ENCODE data around the gene TRMT2A. TPM values are rescaled to one million over a fixed set of nuclear protein-coding genes. Genes with fewer than 3 reads are reported as not detected.

The TRMT2A gene
- total RNA-seq, 2 experiments from 2014 or later = 97.5 to 118 TPM

- no peak for DNase-seq (ENCODE audit: low spot score)
- H3K4me2 ChIP-seq (ENCODE audit: low read length) = no peak overlapping the region
- H3K4me1 ChIP-seq (ENCODE audit: insufficient read depth, low read length, poor library complexity, severe bottlenecking) = peaks cover 32% of the 10 kb centered on the region
- intact Hi-C loops (cut with micrococcal nuclease; ENCODE audit: unreplicated experiment) = no loop called here
- no peaks in the 10 kb centered on the region for H3K9me2 ChIP-seq (ENCODE audit: insufficient read depth, low read length)
- no peak overlapping the region for H3K4me3 ChIP-seq (ENCODE audit: low read depth, low read length, poor library complexity, severe bottlenecking)
- H2AFZ ChIP-seq (ENCODE audit: low read length) = no peak overlapping the region
- ChIA-PET CTCF (ENCODE audit: unreplicated experiment) (no interaction called here), POLR2A (no interaction called here)
- no peak for TF ChIP-seq CTCF (conservative IDR thresholded peaks at IDR 0.05; ENCODE audit: low read length)
- no peak for TF ChIP-seq EZH2phosphoT487 (IDR thresholded peaks at IDR 0.05; ENCODE audit: borderline replicate concordance, low read depth, low read length)
- H3K27ac ChIP-seq (ENCODE audit: low read depth, low read length, poor library complexity, severe bottlenecking) = peak overlapping the region; percentile 84
- peaks cover 84% of the 10 kb centered on the region for H3K36me3 ChIP-seq (ENCODE audit: insufficient read depth, low read length)
- H4K20me1 ChIP-seq (ENCODE audit: insufficient read depth, low read length) = no peaks in the 10 kb centered on the region
- no TSS peak for BruUV-seq (replicated peaks)
- H3K79me2 ChIP-seq (ENCODE audit: insufficient read depth, low read depth, low read length) = peaks cover 23% of the 10 kb centered on the region
- H3K9me3 ChIP-seq (ENCODE audit: low read length) = no peaks in the 10 kb centered on the region
Observed at GRCh38 chr22:20112623-20113511, 4.2 kb downstream of the TRMT2A start.

- TF ChIP-seq EZH2phosphoT487 (IDR thresholded peaks at IDR 0.05; ENCODE audit: borderline replicate concordance, low read depth, low read length) = no peak
- no peak for TF ChIP-seq CTCF (conservative IDR thresholded peaks at IDR 0.05; ENCODE audit: low read length)
- Histone ChIP-seq H4K20me1 (ENCODE audit: insufficient read depth, low read length) (no peaks in the 10 kb centered on the region), H3K9me2 (ENCODE audit: insufficient read depth, low read length) (no peaks in the 10 kb centered on the region), H3K79me2 (ENCODE audit: insufficient read depth, low read depth, low read length) (peaks cover 20% of the 10 kb centered on the region; the same call in 1 of the 2 replicates), H3K4me1 (ENCODE audit: insufficient read depth, low read length, poor library complexity, severe bottlenecking) (peaks cover 32% of the 10 kb centered on the region), H3K4me2 (ENCODE audit: low read length) (peak overlapping the region; percentile 33; the same call in 1 of the 2 replicates), H2AFZ (ENCODE audit: low read length) (no peak overlapping the region), H3K27ac (ENCODE audit: low read depth, low read length, poor library complexity, severe bottlenecking) (peak overlapping the region; percentile 84), H3K4me3 (ENCODE audit: low read depth, low read length, poor library complexity, severe bottlenecking) (no peak overlapping the region), H3K9me3 (ENCODE audit: low read length) (no peaks in the 10 kb centered on the region), H3K36me3 (ENCODE audit: insufficient read depth, low read length) (peaks cover 90% of the 10 kb centered on the region)
- ChIA-PET POLR2A (no interaction called here), CTCF (ENCODE audit: unreplicated experiment) (no interaction called here)
- intact Hi-C loops (cut with micrococcal nuclease; ENCODE audit: unreplicated experiment) = loop anchor here (1.0 kb wide), 1 partner anchor 142 kb away; no protein-coding TSS in a partner anchor
- DNase-seq (ENCODE audit: low spot score) = no peak
- BruUV-seq (replicated peaks) = no TSS peak
Observed at GRCh38 chr22:20111689-20112622, 5.1 kb downstream of the TRMT2A start.

Measured in OCI-LY7 (cell line).